GM21423 (cell line): Measurements from ENCODE around the gene VWDE.

Experiments
- ATAC-seq: cut with Tn5 transposase; IDR thresholded peaks from one replicate; pipeline ENCODE4 v1.9.1; 2021; ENCODE audit warnings: mild to moderate bottlenecking, moderate library complexity; ENCODE audit not compliant: unreplicated experiment

The VWDE gene

GRCh38 chr7:12291870-12292269, 111.8 kb downstream of the VWDE start:
- no peak for ATAC-seq

- no peak for ATAC-seq
Measured at GRCh38 chr7:12290761-12291160, 112.9 kb downstream of the VWDE start.

GRCh38 chr7:12289996-12290395, 113.7 kb downstream of the VWDE start:
- no peak for ATAC-seq

- no peak for ATAC-seq
Measured at GRCh38 chr7:12287901-12288300, 115.8 kb downstream of the VWDE start.

GRCh38 chr7:12281038-12281437, 122.6 kb downstream of the VWDE start:
- no peak for ATAC-seq
